ENCODE measurements around the gene CECR2.

The CECR2 gene

GRCh38 chr22:17332109-17332800 lies 37.0 kb upstream of the CECR2 start:
- Histone ChIP-seq H3K27me3 (ENCODE audit: insufficient read depth, poor library complexity, severe bottlenecking) (no peaks in the 10 kb centered on the region), H3K4me3 (replicated peaks; ENCODE audit: insufficient read depth, low read length) (no peak overlapping the region), H3K27ac (replicated peaks) (no peak overlapping the region)
- no peak for DNase-seq (ENCODE audit: low read depth in 1 of 2, low spot score in 1 of 2)
- TF ChIP-seq GABPA (IDR thresholded peaks at IDR 0.05; ENCODE audit: low read depth) (no peak), SPI1 (IDR thresholded peaks at IDR 0.05; ENCODE audit: borderline replicate concordance, low read depth) (no peak), POLR2AphosphoS5 (IDR thresholded peaks at IDR 0.05; ENCODE audit: low read depth) (no peak)
- TF ChIP-seq, protein P1, sequence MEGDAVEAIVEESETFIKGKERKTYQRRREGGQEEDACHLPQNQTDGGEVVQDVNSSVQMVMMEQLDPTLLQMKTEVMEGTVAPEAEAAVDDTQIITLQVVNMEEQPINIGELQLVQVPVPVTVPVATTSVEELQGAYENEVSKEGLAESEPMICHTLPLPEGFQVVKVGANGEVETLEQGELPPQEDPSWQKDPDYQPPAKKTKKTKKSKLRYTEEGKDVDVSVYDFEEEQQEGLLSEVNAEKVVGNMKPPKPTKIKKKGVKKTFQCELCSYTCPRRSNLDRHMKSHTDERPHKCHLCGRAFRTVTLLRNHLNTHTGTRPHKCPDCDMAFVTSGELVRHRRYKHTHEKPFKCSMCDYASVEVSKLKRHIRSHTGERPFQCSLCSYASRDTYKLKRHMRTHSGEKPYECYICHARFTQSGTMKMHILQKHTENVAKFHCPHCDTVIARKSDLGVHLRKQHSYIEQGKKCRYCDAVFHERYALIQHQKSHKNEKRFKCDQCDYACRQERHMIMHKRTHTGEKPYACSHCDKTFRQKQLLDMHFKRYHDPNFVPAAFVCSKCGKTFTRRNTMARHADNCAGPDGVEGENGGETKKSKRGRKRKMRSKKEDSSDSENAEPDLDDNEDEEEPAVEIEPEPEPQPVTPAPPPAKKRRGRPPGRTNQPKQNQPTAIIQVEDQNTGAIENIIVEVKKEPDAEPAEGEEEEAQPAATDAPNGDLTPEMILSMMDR (IDR thresholded peaks at IDR 0.05; ENCODE audit: insufficient read depth, low read length): no peak
- TF ChIP-seq, protein P2, sequence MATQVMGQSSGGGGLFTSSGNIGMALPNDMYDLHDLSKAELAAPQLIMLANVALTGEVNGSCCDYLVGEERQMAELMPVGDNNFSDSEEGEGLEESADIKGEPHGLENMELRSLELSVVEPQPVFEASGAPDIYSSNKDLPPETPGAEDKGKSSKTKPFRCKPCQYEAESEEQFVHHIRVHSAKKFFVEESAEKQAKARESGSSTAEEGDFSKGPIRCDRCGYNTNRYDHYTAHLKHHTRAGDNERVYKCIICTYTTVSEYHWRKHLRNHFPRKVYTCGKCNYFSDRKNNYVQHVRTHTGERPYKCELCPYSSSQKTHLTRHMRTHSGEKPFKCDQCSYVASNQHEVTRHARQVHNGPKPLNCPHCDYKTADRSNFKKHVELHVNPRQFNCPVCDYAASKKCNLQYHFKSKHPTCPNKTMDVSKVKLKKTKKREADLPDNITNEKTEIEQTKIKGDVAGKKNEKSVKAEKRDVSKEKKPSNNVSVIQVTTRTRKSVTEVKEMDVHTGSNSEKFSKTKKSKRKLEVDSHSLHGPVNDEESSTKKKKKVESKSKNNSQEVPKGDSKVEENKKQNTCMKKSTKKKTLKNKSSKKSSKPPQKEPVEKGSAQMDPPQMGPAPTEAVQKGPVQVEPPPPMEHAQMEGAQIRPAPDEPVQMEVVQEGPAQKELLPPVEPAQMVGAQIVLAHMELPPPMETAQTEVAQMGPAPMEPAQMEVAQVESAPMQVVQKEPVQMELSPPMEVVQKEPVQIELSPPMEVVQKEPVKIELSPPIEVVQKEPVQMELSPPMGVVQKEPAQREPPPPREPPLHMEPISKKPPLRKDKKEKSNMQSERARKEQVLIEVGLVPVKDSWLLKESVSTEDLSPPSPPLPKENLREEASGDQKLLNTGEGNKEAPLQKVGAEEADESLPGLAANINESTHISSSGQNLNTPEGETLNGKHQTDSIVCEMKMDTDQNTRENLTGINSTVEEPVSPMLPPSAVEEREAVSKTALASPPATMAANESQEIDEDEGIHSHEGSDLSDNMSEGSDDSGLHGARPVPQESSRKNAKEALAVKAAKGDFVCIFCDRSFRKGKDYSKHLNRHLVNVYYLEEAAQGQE (IDR thresholded peaks at IDR 0.05; ENCODE audit: insufficient replicate concordance, low read depth): no peak

GRCh38 chr22:17334059-17334458 lies 35.2 kb upstream of the CECR2 start:
- no peak overlapping the region for H3K4me3 ChIP-seq (replicated peaks; ENCODE audit: insufficient read depth, low read length)
- H3K27ac ChIP-seq (replicated peaks): no peak overlapping the region
- TF ChIP-seq GABPA (IDR thresholded peaks at IDR 0.05; ENCODE audit: low read depth) (no peak), SPI1 (IDR thresholded peaks at IDR 0.05; ENCODE audit: borderline replicate concordance, low read depth) (no peak), POLR2AphosphoS5 (IDR thresholded peaks at IDR 0.05; ENCODE audit: low read depth) (no peak)
- TF ChIP-seq, protein P1 (IDR thresholded peaks at IDR 0.05; ENCODE audit: insufficient read depth, low read length): no peak
- TF ChIP-seq, protein P2 (IDR thresholded peaks at IDR 0.05; ENCODE audit: insufficient replicate concordance, low read depth): no peak
- H3K27me3 ChIP-seq (ENCODE audit: insufficient read depth, poor library complexity, severe bottlenecking): no peaks in the 10 kb centered on the region
- DNase-seq (ENCODE audit: low read depth in 1 of 2, low spot score in 1 of 2): no peak

DNA sequence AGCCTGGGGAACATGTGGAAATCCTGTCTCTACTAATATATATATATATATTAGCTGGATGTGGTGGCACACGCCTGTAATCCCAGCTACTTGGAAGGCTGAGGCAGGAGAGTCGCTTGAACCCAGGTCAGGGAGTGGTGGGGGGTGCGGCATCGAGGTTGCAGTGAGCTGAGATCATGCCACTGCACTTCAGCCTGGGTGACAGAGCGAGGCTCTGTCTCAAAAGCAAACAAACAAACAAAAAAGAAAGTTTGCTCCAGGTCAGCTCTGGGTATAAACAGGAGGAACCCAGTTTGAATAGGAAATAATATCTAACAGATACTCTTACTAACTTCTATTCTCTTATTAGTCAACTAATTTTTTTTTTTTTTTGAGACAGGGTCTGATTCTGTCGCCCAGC lies 34.3 kb upstream of the CECR2 start:
- Histone ChIP-seq H3K4me3 (replicated peaks; ENCODE audit: insufficient read depth, low read length) (no peak overlapping the region), H3K27ac (replicated peaks) (no peak overlapping the region), H3K27me3 (ENCODE audit: insufficient read depth, poor library complexity, severe bottlenecking) (no peaks in the 10 kb centered on the region)
- no peak for DNase-seq (ENCODE audit: low read depth in 1 of 2, low spot score in 1 of 2)
- TF ChIP-seq SPI1 (IDR thresholded peaks at IDR 0.05; ENCODE audit: borderline replicate concordance, low read depth) (no peak), POLR2AphosphoS5 (IDR thresholded peaks at IDR 0.05; ENCODE audit: low read depth) (no peak), GABPA (IDR thresholded peaks at IDR 0.05; ENCODE audit: low read depth) (no peak)
- TF ChIP-seq, protein P1 (IDR thresholded peaks at IDR 0.05; ENCODE audit: insufficient read depth, low read length): no peak
- TF ChIP-seq, protein P2 (IDR thresholded peaks at IDR 0.05; ENCODE audit: insufficient replicate concordance, low read depth): no peak
